ENCODE measurements around the gene SLC5A9.
"Not testable (repeated sequence)": the region's sequence is repeated elsewhere in the genome, so short reads cannot be mapped to it uniquely, and the experiment has no call there.

Gene SLC5A9

GRCh38 chr1:48236716-48237470, 14.4 kb downstream of the SLC5A9 start:
- no peak for DNase-seq (ENCODE audit: low read depth in 2 of 2, low spot score in 1 of 2)

DNA sequence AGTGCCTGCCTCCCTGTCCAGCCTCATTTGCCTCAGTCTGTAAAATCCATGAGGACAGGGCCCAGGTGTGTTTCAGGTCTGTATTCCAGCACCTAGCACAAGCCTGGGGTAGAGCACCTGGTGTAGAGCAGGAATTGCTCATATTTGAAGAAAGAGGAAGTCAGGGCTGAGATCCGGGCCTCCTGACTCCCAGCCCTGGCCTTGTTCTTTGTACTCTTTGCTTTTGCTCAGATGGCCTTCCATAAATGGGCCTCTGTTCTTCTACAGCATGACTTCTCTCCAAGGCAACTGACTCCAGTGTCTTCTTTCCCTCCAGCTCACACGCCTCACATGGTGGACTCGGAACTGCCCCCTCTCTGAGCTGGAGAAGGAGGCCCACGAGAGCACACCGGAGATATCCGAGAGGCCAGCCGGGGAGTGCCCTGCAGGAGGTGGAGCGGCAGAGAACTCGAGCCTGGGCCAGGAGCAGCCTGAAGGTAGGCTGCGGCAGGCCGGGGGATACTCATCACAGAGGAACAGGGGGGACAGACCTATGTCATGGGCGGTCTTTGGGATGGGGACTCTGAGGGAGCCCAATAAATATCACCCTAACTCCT, 19.7 kb downstream of the SLC5A9 start:
- no peak for DNase-seq (ENCODE audit: low read depth in 2 of 2, low spot score in 1 of 2)

- DNase-seq (ENCODE audit: low read depth in 2 of 2, low spot score in 1 of 2) = no peak
These were observed 22.6 kb downstream of the SLC5A9 start for GRCh38 chr1:48245106-48245505.

DNA sequence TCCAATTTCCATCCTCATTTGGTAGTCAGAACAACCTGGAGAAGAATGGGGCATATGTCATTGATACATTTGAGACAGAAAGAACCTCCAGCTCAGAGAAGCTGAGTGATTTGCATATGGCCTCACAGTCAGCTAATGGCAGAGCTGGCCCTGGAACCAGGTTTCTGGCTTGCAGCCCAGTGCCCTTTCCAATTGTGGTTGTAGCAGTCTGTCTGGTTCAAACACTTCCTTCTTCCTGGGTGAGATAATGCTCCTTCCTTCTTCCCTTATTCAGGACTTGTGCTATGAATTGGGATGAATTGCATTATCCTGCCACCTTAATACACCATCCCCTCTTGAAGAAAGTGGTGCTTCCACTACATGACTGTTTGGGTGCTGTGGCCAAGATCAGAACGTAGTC, 24.2 kb downstream of the SLC5A9 start:
- DNase-seq (ENCODE audit: low read depth in 2 of 2, low spot score in 1 of 2) = no peak

- no peak for DNase-seq (ENCODE audit: low read depth in 2 of 2, low spot score in 1 of 2)
These were observed 25.8 kb downstream of the SLC5A9 start for GRCh38 chr1:48248356-48248755.

DNA sequence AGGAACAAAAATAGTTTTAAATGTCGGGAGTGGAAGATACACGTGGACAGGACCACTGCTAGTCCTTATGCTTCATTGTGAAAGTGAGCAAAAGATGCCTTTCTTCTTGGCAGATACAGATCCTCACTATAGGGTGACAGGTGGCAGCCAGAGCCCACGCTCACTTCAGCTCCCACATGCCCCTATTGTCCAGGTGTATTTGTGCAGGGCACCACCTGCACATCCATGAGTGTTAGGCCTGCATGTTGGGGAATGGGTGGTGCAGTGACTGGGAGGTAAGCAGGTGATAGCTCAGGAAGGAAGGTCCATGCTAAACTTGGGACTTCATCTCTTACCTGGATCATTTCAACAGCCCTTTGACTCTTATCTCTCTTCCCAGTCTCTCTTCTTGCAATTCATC, 27.4 kb downstream of the SLC5A9 start:
- no peak for DNase-seq (ENCODE audit: low read depth in 2 of 2, low spot score in 1 of 2)

DNA sequence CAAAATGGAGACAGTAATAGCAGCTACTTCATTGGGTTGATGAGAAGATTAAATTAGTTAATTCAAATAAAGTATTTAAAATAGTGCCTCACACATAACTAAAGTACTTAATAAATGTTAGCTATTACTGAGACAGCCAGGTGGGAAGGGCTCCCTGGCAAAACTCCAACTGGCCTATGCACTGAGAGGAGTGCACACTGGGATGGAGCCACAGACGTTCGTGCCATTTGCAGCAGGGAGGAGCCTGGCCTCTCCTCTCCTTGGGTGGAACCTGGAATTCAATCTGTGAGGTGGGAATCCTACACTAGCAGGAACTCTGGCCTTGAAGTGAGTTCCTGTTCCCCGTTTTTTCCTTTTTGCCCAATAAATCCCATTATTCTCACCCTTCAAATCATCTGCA, 28.1 kb downstream of the SLC5A9 start:
- no peak for DNase-seq (ENCODE audit: low read depth in 2 of 2, low spot score in 1 of 2)

GRCh38 chr1:48251323-48251722, 28.8 kb downstream of the SLC5A9 start:
- DNase-seq (ENCODE audit: low read depth in 2 of 2, low spot score in 1 of 2) = no peak

- no peak for DNase-seq (ENCODE audit: low read depth in 2 of 2, low spot score in 1 of 2)
These were observed 29.3 kb downstream of the SLC5A9 start for GRCh38 chr1:48251821-48252220.

DNA sequence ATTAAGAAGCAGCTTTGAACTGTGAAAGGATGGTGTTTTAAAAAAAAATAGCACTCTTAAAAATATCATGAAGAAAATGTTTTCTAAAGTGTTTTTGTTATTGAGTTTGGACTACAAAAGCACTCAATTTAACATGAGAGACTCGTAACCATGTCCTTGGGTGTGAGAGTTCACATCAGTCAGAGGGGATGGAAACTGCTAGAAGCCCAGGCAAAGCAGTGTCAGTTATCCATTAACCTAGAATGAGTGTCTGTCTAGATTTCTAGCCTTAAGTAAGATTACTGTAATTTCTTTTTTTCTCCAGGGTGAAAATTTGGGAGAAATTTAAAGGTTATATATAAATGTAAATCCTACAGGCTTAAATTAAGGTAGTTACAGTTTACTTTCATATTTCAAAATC, 31.7 kb downstream of the SLC5A9 start:
- DNase-seq (ENCODE audit: low read depth in 2 of 2, low spot score in 1 of 2) = no peak

GRCh38 chr1:48258106-48258505, 35.6 kb downstream of the SLC5A9 start:
- no peak for DNase-seq (ENCODE audit: low read depth in 2 of 2, low spot score in 1 of 2)

- DNase-seq (ENCODE audit: low read depth in 2 of 2, low spot score in 1 of 2) = no peak
These were observed 39.4 kb downstream of the SLC5A9 start for GRCh38 chr1:48261881-48262400.

GRCh38 chr1:48263041-48263440, 40.5 kb downstream of the SLC5A9 start:
- no peak for DNase-seq (ENCODE audit: low read depth in 2 of 2, low spot score in 1 of 2)

- no peak for DNase-seq (ENCODE audit: low read depth in 2 of 2, low spot score in 1 of 2)
These were observed 44.1 kb downstream of the SLC5A9 start for GRCh38 chr1:48266576-48266975.

DNA sequence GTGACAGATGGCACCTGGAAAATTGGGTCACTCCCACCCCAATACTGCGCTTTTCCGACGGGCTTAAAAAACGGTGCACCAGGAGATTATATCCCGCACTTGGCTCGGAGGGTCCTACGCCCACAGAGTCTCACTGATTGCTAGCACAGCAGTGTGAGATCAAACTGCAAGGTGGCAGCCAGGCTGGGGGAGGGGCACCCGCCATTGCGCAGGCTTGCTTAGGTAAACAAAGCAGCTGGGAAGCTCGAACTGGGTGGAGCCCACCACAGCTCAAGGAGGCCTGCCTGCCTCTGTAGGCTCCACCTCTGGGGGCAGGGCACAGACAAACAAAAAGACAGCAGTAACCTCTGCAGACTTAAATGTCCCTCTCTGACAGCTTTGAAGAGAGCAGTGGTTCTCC, 54.9 kb downstream of the SLC5A9 start:
- not testable (repeated sequence) for DNase-seq (ENCODE audit: low read depth in 2 of 2, low spot score in 1 of 2)

GRCh38 chr1:48282329-48282728, 59.8 kb downstream of the SLC5A9 start:
- DNase-seq (ENCODE audit: low read depth in 2 of 2, low spot score in 1 of 2) = not testable (repeated sequence)

DNA sequence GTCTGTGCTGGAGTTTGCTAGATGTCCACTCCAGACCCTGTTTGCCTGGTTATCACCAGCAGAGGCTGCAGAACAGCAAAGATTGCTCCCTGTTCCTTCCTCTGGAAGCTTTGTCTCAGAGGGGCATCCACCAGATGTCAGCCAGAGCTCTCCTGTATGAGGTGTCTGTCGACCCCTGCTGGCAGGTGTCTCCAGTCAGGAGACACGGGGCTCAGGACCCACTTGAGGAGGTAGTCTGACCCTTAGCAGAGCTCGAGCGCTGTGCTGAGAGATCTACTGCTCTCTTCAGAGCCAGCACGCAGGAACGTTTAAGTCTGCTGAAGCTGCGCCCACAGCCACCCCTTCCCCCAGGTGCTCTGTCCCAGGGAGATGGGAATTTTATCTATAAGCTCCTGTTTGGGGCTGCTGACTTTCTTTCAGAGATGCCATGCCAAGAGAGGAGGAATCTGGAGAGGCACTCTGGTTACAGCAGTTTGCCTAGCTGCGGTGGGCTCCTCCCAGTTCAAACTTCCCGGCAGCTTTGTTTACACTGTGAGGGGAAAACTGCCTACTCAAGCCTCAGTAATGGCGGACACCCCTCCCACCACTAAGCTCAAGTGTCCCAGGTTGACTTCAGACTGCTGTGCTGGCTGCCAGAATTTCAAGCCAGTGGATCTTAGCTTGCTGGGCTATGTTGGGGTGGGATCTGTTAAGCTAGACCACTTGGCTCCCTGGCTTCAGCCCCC, 62.3 kb downstream of the SLC5A9 start:
- DNase-seq (ENCODE audit: low read depth in 2 of 2, low spot score in 1 of 2) = not testable (repeated sequence)

GRCh38 chr1:48285525-48285924, 63.0 kb downstream of the SLC5A9 start:
- no peak for DNase-seq (ENCODE audit: low read depth in 2 of 2, low spot score in 1 of 2)

- DNase-seq (ENCODE audit: low read depth in 2 of 2, low spot score in 1 of 2) = no peak
These were observed 68.9 kb downstream of the SLC5A9 start for GRCh38 chr1:48291421-48291820.

DNA sequence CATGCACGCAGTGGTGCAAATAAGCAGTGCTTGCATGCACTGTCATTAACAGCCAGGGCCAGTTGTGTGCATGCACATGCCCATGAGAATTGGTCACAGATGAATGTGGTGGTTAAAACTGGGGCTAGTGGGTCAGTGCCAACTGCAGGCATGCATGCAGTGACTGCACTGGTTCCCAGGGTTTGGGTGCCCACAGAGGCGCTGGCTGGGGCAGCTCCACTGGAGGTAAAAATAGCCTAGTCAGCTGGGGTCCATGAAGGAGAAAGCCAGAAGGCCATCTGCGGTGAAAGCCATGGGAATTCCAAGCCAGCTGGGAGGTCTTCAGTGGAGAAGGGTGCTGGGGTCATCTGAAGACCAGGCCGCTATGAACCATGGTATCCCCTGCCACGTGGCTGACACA, 70.2 kb downstream of the SLC5A9 start:
- DNase-seq (ENCODE audit: low read depth in 2 of 2, low spot score in 1 of 2) = no peak

- not testable (repeated sequence) for DNase-seq (ENCODE audit: low read depth in 2 of 2, low spot score in 1 of 2)
These were observed 71.6 kb downstream of the SLC5A9 start for GRCh38 chr1:48294094-48294493.

DNA sequence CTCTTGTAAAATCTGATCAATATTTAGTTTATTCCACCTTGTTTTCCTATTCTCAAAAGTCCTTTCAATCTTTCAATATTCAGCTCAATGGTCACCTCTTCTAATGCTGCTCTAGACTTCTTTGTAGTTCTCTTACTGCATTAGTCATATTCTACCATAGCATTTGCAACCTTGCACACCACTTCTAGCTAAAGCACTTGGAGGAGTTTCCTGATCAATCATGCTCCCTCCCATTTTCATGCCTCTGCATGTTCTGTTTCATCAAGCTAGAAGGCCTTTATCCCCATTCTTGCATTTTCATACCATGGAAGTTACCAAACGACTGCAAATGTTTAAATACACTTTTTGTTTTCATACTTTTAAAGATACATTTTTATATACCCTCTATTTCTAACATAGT, 72.1 kb downstream of the SLC5A9 start:
- no peak for DNase-seq (ENCODE audit: low read depth in 2 of 2, low spot score in 1 of 2)
